H1 (cell line): ENCODE measurements around the gene TNFRSF14. TPM values are rescaled to one million over a fixed set of nuclear protein-coding genes. Genes with fewer than 3 reads are reported as not detected.

Experiments used
- CTCF ChIA-PET: fragments of 300-600 bp; sonication (Branson Sonifier 250); formaldehyde crosslinking; loops from one replicate; lab custom pipeline; 2021; ENCODE audit not compliant: partially characterized antibody; lab: Charles Lee
- POLR2A ChIA-PET: fragments of 300-600 bp; sonication (Branson Sonifier 250); formaldehyde crosslinking; loops from one replicate; lab custom pipeline; 2021; ENCODE audit warnings: inconsistent platforms; ENCODE audit not compliant: partially characterized antibody; lab: Charles Lee
- DNase-seq, 2 experiments: peaks; one replicate each; pipeline versions ENCODE4 v3.0.0 to v3.0.0-alpha.2; 2010 to 2022; ENCODE audit warnings: low spot score in 2 of 2, low read depth in 1 of 2, mixed read lengths in 1 of 2
- FAIRE-seq: peaks from 2 replicates; lab custom pipeline; 2011; peaks lifted over from hg19 to GRCh38; lab: Jason Lieb, UNC
- H2AFZ ChIP-seq: 2 replicates; pipeline ENCODE4 v1.8.1; 2012; ENCODE audit warnings: low read length, inconsistent platforms
- H2AK5ac ChIP-seq: 2 replicates; pipeline ENCODE4 v1.6.1; 2013; ENCODE audit warnings: low read depth, low read length
- H2BK120ac ChIP-seq: replicated peaks from 2 replicates; pipeline ENCODE3; 2013; ENCODE audit warnings: low read depth, low read length, inconsistent platforms
- H2BK12ac ChIP-seq: 2 replicates; pipeline ENCODE4 v1.6.1; 2013; ENCODE audit warnings: low read depth, low read length
- H2BK15ac ChIP-seq: 2 replicates; pipeline ENCODE4 v1.6.1; 2013; ENCODE audit warnings: low read length
- H2BK20ac ChIP-seq: 2 replicates; pipeline ENCODE4 v1.6.1; 2013; ENCODE audit warnings: low read length
- H2BK5ac ChIP-seq: 2 replicates; pipeline ENCODE4 v1.6.1; 2013; ENCODE audit warnings: low read depth, low read length
- H3K14ac ChIP-seq: 2 replicates; pipeline ENCODE4 v1.6.1; 2013; ENCODE audit warnings: inconsistent platforms; ENCODE audit not compliant: insufficient read length
- H3K18ac ChIP-seq: 2 replicates; pipeline ENCODE4 v1.6.1; 2013; ENCODE audit warnings: low read length; ENCODE audit errors: extremely low read depth
- H3K23ac ChIP-seq: 2 replicates; pipeline ENCODE4 v1.6.1; 2013; ENCODE audit warnings: inconsistent platforms; ENCODE audit not compliant: insufficient read length
- H3K23me2 ChIP-seq: 2 replicates; pipeline ENCODE4 v1.6.1; 2013; ENCODE audit warnings: low read depth, low read length
- H3K27ac ChIP-seq: 2 replicates; pipeline ENCODE4 v1.6.1; 2011; ENCODE audit warnings: low read depth, low read length, inconsistent platforms
- H3K27me3 ChIP-seq, 4 experiments: replicated peaks in 1 of 4; 1 replicate in 1 of 4; 2 replicates in 3 of 4; pipeline versions ENCODE4 v1.6.1 to v1.8.1; 2011 to 2013; ENCODE audit warnings: low read length in 3 of 4, mild to moderate bottlenecking in 3 of 4, inconsistent platforms in 2 of 4, mixed read lengths in 2 of 4, moderate library complexity in 1 of 4; ENCODE audit not compliant: control insufficient read depth in 3 of 4, insufficient read depth in 3 of 4; ENCODE audit errors: extremely low read depth in 1 of 4
- H3K36me3 ChIP-seq, 4 experiments: 2 replicates each; pipeline versions ENCODE4 v1.6.1 to v1.8.1; 2011 to 2013; ENCODE audit warnings: mild to moderate bottlenecking in 4 of 4, low read length in 3 of 4, moderate library complexity in 2 of 4, control low read depth in 1 of 4, inconsistent platforms in 1 of 4; ENCODE audit not compliant: insufficient read depth in 4 of 4, control insufficient read depth in 2 of 4
- H3K4ac ChIP-seq: replicated peaks from 2 replicates; pipeline ENCODE3; 2013; ENCODE audit warnings: low read length, low read depth, mixed read lengths, inconsistent platforms; ENCODE audit not compliant: insufficient read length
- H3K4me1 ChIP-seq, 4 experiments: replicated peaks in 1 of 4; 1 replicate in 1 of 4; 2 replicates in 3 of 4; pipeline versions ENCODE4 v1.6.1 to v1.8.1; 2011 to 2013; ENCODE audit warnings: low read length in 3 of 4, inconsistent platforms in 2 of 4, mixed read lengths in 1 of 4; ENCODE audit not compliant: insufficient read depth in 4 of 4, control insufficient read depth in 3 of 4
- H3K4me2 ChIP-seq, 2 experiments: 2 replicates each; pipeline versions ENCODE4 v1.6.1 to v1.8.1; 2011 to 2013; ENCODE audit warnings: low read depth in 2 of 2, low read length in 2 of 2, control low read depth in 1 of 2, inconsistent platforms in 1 of 2, mild to moderate bottlenecking in 1 of 2; ENCODE audit not compliant: insufficient read depth in 1 of 2
- H3K4me3 ChIP-seq, 4 experiments: fragments of 200-600, 300-600 bp in 1 of 4; sonication (generic), shearing (Covaris generic), sonication (Bioruptor Twin) in 1 of 4; 2 replicates each; pipeline versions ENCODE4 v1.5.1 to v1.8.1; 2011 to 2016; ENCODE audit warnings: low read length in 4 of 4, low read depth in 3 of 4, control low read depth in 2 of 4, inconsistent platforms in 2 of 4, mild to moderate bottlenecking in 2 of 4, mixed read lengths in 1 of 4, moderate library complexity in 1 of 4; ENCODE audit not compliant: insufficient read depth in 2 of 4; ENCODE audit errors: extremely low read depth in 1 of 4
- H3K56ac ChIP-seq: replicated peaks from 2 replicates; pipeline ENCODE3; 2013; ENCODE audit warnings: low read depth, mild to moderate bottlenecking, mixed read lengths, low read length, inconsistent platforms; ENCODE audit not compliant: insufficient read length
- H3K79me1 ChIP-seq: 2 replicates; pipeline ENCODE4 v1.6.1; 2013; ENCODE audit warnings: low read depth, low read length, control low read depth
- H3K79me2 ChIP-seq, 2 experiments: 2 replicates each; pipeline versions ENCODE4 v1.6.1 to v1.8.1; 2012 to 2013; ENCODE audit warnings: low read length in 2 of 2, mild to moderate bottlenecking in 2 of 2, inconsistent platforms in 1 of 2; ENCODE audit not compliant: insufficient read depth in 2 of 2, control insufficient read depth in 1 of 2
- H3K9ac ChIP-seq, 4 experiments: replicated peaks in 1 of 4; 1 replicate in 1 of 4; 2 replicates in 3 of 4; pipeline versions ENCODE4 v1.6.1 to v1.8.1; 2011 to 2013; ENCODE audit warnings: low read depth in 3 of 4, low read length in 3 of 4, control low read depth in 2 of 4, mild to moderate bottlenecking in 2 of 4, moderate library complexity in 2 of 4, inconsistent platforms in 1 of 4; ENCODE audit errors: extremely low read depth in 1 of 4
- H3K9me3 ChIP-seq, 2 experiments: 2 replicates each; pipeline versions ENCODE4 v1.6.1 to v1.8.1; 2012 to 2013; ENCODE audit warnings: mild to moderate bottlenecking in 2 of 2, moderate library complexity in 2 of 2, control low read depth in 1 of 2, inconsistent platforms in 1 of 2, low read depth in 1 of 2, low read length in 1 of 2, mixed read lengths in 1 of 2; ENCODE audit not compliant: insufficient read depth in 2 of 2
- H4K20me1 ChIP-seq, 2 experiments: replicated peaks in 1 of 2; 2 replicates each; pipeline versions ENCODE3 to v1.8.1; 2011 to 2013; ENCODE audit warnings: inconsistent platforms in 2 of 2, low read length in 2 of 2, mild to moderate bottlenecking in 1 of 2; ENCODE audit not compliant: insufficient read depth in 2 of 2, control insufficient read depth in 1 of 2
- H4K5ac ChIP-seq: 2 replicates; pipeline ENCODE4 v1.6.1; 2013; ENCODE audit warnings: low read length, low read depth, mixed read lengths, inconsistent platforms; ENCODE audit not compliant: insufficient read length
- H4K8ac ChIP-seq: 2 replicates; pipeline ENCODE4 v1.8.0; 2013; ENCODE audit warnings: mild to moderate bottlenecking, moderate library complexity, low read length, inconsistent platforms; ENCODE audit not compliant: insufficient read depth; ENCODE audit errors: extremely low read depth
- H4K91ac ChIP-seq: replicated peaks from 2 replicates; pipeline ENCODE3; 2013; ENCODE audit warnings: low read length, mixed read lengths, inconsistent platforms; ENCODE audit not compliant: insufficient read length
- BACH1 ChIP-seq: IDR thresholded peaks from 2 replicates; pipeline ENCODE4 v1.6.1; 2012; ENCODE audit warnings: low read length, improper control_type of control experiment
- CHD2 ChIP-seq: IDR thresholded peaks from 2 replicates; pipeline ENCODE4 v1.6.1; 2012; ENCODE audit warnings: low read length, improper control_type of control experiment
- CTCF ChIP-seq, 3 experiments: IDR thresholded peaks; 1 replicate in 2 of 3; 2 replicates in 1 of 3; pipeline versions ENCODE4 v1.5.1 to v1.6.1; 2011; ENCODE audit warnings: low read length in 3 of 3, mild to moderate bottlenecking in 3 of 3, inconsistent platforms in 2 of 3, low read depth in 1 of 3, moderate library complexity in 1 of 3; ENCODE audit not compliant: insufficient read depth in 1 of 3; ENCODE audit errors: control extremely low read depth in 1 of 3
- HDAC2 ChIP-seq, 2 experiments: fragments of 300-600 bp in 1 of 2; sonication (generic) in 1 of 2; IDR thresholded peaks; 2 replicates each; pipeline ENCODE4 v1.6.1; 2011 to 2012; ENCODE audit warnings: low read depth in 2 of 2, low read length in 2 of 2, mild to moderate bottlenecking in 2 of 2, moderate library complexity in 2 of 2, borderline replicate concordance in 1 of 2, inconsistent platforms in 1 of 2
- MAX ChIP-seq: IDR thresholded peaks from 2 replicates; pipeline ENCODE4 v1.6.1; 2012; ENCODE audit warnings: inconsistent platforms
- POU5F1 ChIP-seq: IDR thresholded peaks from 2 replicates; pipeline ENCODE4 v1.6.1; 2011; ENCODE audit warnings: low read depth, mild to moderate bottlenecking, low read length, moderate library complexity
- RXRA ChIP-seq: IDR thresholded peaks from 2 replicates; pipeline ENCODE4 v1.6.1; 2011; ENCODE audit warnings: low read depth, mild to moderate bottlenecking, low read length, moderate library complexity; ENCODE audit not compliant: insufficient read depth
- SUZ12 ChIP-seq: fragments of 200-600 bp; sonication (generic); IDR thresholded peaks from 2 replicates; pipeline ENCODE4 v1.6.1; 2012; ENCODE audit warnings: mild to moderate bottlenecking, inconsistent platforms, low read length, moderate library complexity, mixed read lengths
- YY1 ChIP-seq: IDR thresholded peaks from 2 replicates; pipeline ENCODE4 v1.6.1; 2011; ENCODE audit warnings: low read depth, mild to moderate bottlenecking, low read length
- WGBS, 2 experiments: shearing (Covaris generic) in 1 of 2; methylation state at CpG; one replicate each; pipeline versions ENCODE4 v1.1.6 to v1.1.7; 2013 to 2015; ENCODE audit warnings: low lambda C conversion rate in 2 of 2, mixed read lengths in 2 of 2, inconsistent platforms in 1 of 2, low coverage in 1 of 2, missing lambda C conversion rate in 1 of 2; ENCODE audit not compliant: insufficient replicate concordance in 2 of 2, insufficient coverage in 1 of 2, insufficient read length in 1 of 2; ENCODE audit errors: extremely low coverage in 1 of 2, missing lambda C conversion rate in 1 of 2; 5-methylcytosine and 5-hydroxymethylcytosine counted together
- polyA plus RNA-seq, 7 experiments: library from polyadenylated mRNA; depleted of rRNA in 3 of 7; stranded (reverse) in 5 of 7; unstranded in 2 of 7; fragments of >200 nt in 5 of 7; fragments of 200-250 nt in 2 of 7; gene quantifications; 1 replicate in 5 of 7; 2 replicates in 1 of 7; 4 replicates in 1 of 7; pipeline versions ENCODE4 v1.2.1 to v1.2.3, GENCODE V29; 2011 to 2013; ENCODE audit warnings: missing spikeins in 2 of 7, mixed read lengths in 2 of 7
- total RNA-seq: library from RNA; stranded (reverse); fragmentation: NEBNext Ultra II Directional; extraction: Animal tissue kit (Norgen Biotek cat#: 25700); gene quantifications from 2 replicates; pipeline ENCODE4 v1.2.1, GENCODE V29; 2021

Gene TNFRSF14
- total and polyA plus RNA-seq, 2 of the 8 experiments (the other 6 are each of a cell fraction or from before 2014, with no cell fraction given): 0.36 to 0.50 TPM

- no peak overlapping the region for H2AFZ ChIP-seq
- no peaks in the 10 kb centered on the region for H3K23me2 ChIP-seq
- no peak for DNase-seq
- TF ChIP-seq HDAC2 (IDR thresholded peaks at IDR 0.05; ENCODE audit: borderline replicate concordance in 1 of 2, low read depth in 2 of 2, low read length in 2 of 2) (no peak), CHD2 (no peak), RXRA (no peak), POU5F1 (no peak), CTCF (IDR thresholded peaks at IDR 0.05; ENCODE audit: control extremely low read depth in 1 of 3, insufficient read depth in 1 of 3, low read depth in 1 of 3, low read length in 3 of 3) (peak in 2 of 3 experiments; percentile 58 to 80; a peak in 3 of 4 replicates), BACH1 (no peak), MAX (no peak), YY1 (no peak), SUZ12 (no peak)
Observed at GRCh38 chr1:2554621-2555387, 1.4 kb upstream of the TNFRSF14 start.

More at GRCh38 chr1:2554621-2555387, 1.4 kb upstream of the TNFRSF14 start:
- Histone ChIP-seq H2BK15ac (no peak overlapping the region; the same call in 1 of the 2 replicates), H3K9me3 (no peaks in the 10 kb centered on the region; a peak in 1 of 4 replicates), H4K5ac (no peak overlapping the region), H3K18ac (no peak overlapping the region; the same call in 1 of the 2 replicates), H2BK20ac (no peak overlapping the region), H3K79me2 (no peaks in the 10 kb centered on the region), H3K36me3 (no peaks in the 10 kb centered on the region), H3K27ac (no peak overlapping the region), H3K23ac (no peak overlapping the region), H3K9ac (no peak overlapping the region), H2BK5ac (no peak overlapping the region), H4K8ac (0 out of 2 replicates have a peak overlapping the region, but pooled peaks have one; percentile 25), H3K79me1 (no peaks in the 10 kb centered on the region), H2BK120ac (no peak overlapping the region), H2BK12ac (no peak overlapping the region), H3K4ac (no peak overlapping the region), H3K4me2 (no peak overlapping the region), H3K4me1 (peaks cover 0 to 6% (median 0%) of the 10 kb centered on the region in 4 experiments; a peak in 2 of 7 replicates), H4K20me1 (no peaks in the 10 kb centered on the region), H3K14ac (no peak overlapping the region), H3K56ac (no peak overlapping the region), H3K27me3 (no peaks in the 10 kb centered on the region), H3K4me3 (no peak overlapping the region), H2AK5ac (no peak overlapping the region), H4K91ac (no peak overlapping the region)
- ChIA-PET POLR2A (no interaction called here), CTCF (interaction anchor here (1.4 kb wide), 1 partner anchor 862 kb away, joined by 3 read pairs; no protein-coding TSS in a partner anchor)
- WGBS, 2 experiments: 83% methylated on average over 11 of the region's 19 CpGs; no CpG with 5 or more reads in 1 of the 2 experiments
- FAIRE-seq: no peak
